ENCODE measurements around the gene RHBDD2.
"Not testable (repeated sequence)": the region's sequence is repeated elsewhere in the genome, so short reads cannot be mapped to it uniquely, and the experiment has no call there.

The RHBDD2 gene

DNA sequence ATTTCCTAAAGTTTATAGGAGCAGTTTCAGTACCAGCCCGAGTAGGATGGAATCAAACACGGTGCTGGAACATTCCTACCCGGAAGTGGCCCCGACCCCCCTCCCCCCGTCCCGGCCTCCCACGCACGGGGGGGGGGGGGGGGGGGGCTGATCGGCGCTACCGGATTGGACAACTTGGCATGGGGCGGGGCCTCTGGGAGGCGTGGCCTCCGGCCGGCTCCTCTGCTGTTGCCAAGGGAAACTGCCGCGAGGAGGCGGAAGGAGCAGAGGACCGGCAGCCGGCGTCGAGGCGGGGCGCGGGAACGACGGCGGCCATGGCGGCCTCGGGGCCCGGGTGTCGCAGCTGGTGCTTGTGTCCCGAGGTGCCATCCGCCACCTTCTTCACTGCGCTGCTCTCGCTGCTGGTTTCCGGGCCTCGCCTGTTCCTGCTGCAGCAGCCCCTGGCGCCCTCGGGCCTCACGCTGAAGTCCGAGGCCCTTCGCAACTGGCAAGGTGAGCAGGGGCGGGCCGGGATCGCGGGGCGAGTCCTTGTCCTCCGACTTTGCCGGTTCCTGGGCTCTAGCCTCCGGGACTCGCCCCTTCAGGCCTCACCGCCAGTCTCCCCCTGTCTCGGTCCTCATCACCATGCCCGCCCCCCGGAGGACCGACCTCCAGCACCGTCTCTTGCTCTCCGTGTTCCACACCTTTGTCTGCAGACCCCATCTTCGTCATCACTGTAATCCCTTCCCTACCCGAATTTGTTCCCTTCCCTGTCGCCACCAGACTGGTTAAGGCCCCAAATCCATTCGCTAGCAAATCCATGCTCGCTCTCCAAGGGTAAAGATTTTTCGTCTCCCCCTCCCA lies at the start of gene RHBDD2:
RHBDD2 (plus strand) TSS at position 266 of the 843 bp plus-strand sequence; CDS start at position 315, 49 bp downstream.
- no peaks in the 10 kb centered on the region for H3K27me3 Mint-ChIP-seq
- no peaks in the 10 kb centered on the region for H3K9me3 Mint-ChIP-seq

DNA sequence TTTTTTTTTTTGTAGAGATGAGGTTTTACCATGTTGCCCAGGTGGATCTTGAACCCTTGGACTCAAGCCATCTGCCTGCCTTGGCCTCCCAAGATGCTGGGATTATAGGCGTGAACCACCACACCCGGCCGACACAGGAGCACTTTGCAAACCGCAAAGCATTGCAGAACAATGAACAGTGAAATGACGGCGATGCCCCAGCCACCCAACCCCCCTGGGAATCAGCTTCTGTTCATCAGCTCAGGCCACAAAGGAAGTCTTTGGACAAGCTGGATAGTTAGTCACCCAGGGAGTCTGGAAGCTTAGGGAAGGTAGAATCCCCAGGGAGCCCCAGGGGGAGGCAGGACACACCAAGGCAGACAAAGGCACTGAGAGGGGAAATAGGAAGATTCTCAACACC lies 49.2 kb upstream of the RHBDD2 start:
- not testable (repeated sequence) for H3K27ac Mint-ChIP-seq, H3K4me1 Mint-ChIP-seq, ATAC-seq, H3K4me3 Mint-ChIP-seq, H3K9me3 Mint-ChIP-seq, H3K36me3 Mint-ChIP-seq
- H3K27me3 Mint-ChIP-seq = peaks cover 47% of the 10 kb centered on the region

More for the DNA sequence above, at the start of gene RHBDD2:
- peak; percentile 98 for ATAC-seq
- H3K4me3 Mint-ChIP-seq = peak within 1 kb of the TSS; percentile 97
- H3K4me1 Mint-ChIP-seq = peaks cover 40% of the 10 kb centered on the region
- peaks cover 17% of the 10 kb centered on the region for H3K36me3 Mint-ChIP-seq
- peak within 1 kb of the TSS; percentile 86 for H3K27ac Mint-ChIP-seq

DNA sequence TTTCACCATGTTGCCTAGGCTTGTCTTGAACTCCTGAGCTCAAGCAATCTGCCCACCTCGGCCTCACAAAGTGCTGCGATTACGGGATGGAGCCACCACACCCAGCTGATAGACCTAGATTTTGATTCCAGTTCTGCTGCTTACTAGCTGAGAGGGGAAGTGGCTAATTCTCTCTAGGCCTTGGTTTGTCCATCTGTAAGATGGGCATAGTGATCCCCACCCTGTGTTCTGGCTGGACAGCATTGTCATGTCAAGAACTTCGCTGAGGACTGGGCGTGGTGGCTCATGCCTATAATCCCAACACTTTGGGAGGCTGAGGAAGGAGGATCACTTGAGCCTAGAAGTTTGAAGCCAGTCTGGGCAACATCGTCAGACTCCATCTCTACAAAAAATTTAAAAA lies 47.9 kb upstream of the RHBDD2 start:
- H3K27me3 Mint-ChIP-seq = peaks cover 47% of the 10 kb centered on the region
- no peak for ATAC-seq
- H3K36me3 Mint-ChIP-seq = no peaks in the 10 kb centered on the region
- H3K4me3 Mint-ChIP-seq = no peak overlapping the region
- H3K27ac Mint-ChIP-seq = no peak overlapping the region
- H3K9me3 Mint-ChIP-seq = no peaks in the 10 kb centered on the region
- H3K4me1 Mint-ChIP-seq = peaks cover 6% of the 10 kb centered on the region

DNA sequence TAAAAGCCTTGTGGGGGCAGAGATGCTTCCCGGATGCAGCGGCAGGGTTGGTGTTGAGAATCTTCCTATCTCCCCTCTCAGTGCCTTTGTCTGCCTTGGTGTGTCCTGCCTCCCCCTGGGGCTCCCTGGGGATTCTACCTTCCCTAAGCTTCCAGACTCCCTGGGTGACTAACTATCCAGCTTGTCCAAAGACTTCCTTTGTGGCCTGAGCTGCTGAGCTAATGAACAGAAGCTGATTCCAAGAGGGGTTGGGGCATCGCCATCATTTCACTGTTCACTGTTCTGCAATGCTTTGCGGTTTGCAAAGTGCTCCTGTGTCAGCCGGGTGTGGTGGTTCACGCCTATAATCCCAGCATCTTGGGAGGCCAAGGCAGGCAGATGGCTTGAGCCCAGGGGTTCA lies 45.2 kb upstream of the RHBDD2 start:
- not testable (repeated sequence) for H3K36me3 Mint-ChIP-seq, H3K9me3 Mint-ChIP-seq, H3K4me1 Mint-ChIP-seq, ATAC-seq, H3K4me3 Mint-ChIP-seq, H3K27ac Mint-ChIP-seq
- H3K27me3 Mint-ChIP-seq = peaks cover 35% of the 10 kb centered on the region

DNA sequence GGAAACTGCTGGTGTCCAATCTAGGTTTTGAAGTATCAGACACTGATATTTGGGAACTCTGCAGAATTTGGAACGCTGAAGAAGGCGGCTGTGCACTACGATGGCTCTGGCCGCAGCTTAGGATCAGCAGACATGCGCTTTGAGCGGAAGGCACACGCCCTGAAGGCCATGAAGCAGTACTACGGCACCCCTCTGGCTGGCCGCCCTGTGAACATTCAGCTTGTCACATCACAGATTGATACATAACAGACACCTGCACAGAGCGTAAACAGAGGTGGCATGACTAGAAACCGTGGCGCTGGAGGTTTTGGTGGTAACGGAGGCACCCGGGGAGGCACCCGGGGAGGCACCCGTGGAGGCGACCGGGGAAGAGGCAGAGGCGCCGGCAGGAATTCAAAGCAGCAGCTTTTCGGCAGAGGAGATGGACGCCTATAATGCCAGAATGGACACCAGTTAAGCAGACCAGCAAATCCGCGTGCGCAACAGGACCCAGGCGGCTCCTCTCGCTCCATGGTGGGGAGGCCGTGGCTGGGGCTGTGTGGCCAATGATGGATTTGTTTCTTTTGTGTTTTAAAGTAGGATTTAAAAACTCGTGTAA lies 43.0 kb upstream of the RHBDD2 start:
- Mint-ChIP-seq H3K27me3 (peaks cover 23% of the 10 kb centered on the region), H3K36me3 (no peaks in the 10 kb centered on the region), H3K9me3 (no peaks in the 10 kb centered on the region), H3K27ac (no peak overlapping the region), H3K4me1 (no peaks in the 10 kb centered on the region), H3K4me3 (no peak overlapping the region)
- no peak for ATAC-seq

DNA sequence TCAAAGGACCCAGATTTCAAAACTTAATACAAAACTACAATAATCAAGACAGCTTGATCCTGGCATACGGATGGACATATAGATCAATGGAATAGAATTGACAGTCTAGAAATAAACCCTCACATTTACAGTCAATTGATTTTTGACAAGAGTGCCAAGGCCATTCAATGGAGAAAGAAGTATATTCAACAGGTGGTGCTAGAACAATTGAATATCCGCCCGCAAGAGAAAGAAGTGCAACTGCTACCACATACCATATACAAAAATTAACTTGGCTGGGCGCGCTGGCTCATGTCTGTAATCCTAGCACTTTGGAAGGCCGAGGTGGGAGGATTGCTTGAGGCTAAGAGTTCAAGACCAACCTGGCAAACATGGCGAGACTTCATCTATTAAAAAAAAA lies 42.0 kb upstream of the RHBDD2 start:
- Mint-ChIP-seq H3K4me1 (no peaks in the 10 kb centered on the region), H3K36me3 (no peaks in the 10 kb centered on the region), H3K9me3 (no peaks in the 10 kb centered on the region), H3K27ac (no peak overlapping the region), H3K4me3 (no peak overlapping the region), H3K27me3 (peaks cover 13% of the 10 kb centered on the region)
- ATAC-seq = no peak

DNA sequence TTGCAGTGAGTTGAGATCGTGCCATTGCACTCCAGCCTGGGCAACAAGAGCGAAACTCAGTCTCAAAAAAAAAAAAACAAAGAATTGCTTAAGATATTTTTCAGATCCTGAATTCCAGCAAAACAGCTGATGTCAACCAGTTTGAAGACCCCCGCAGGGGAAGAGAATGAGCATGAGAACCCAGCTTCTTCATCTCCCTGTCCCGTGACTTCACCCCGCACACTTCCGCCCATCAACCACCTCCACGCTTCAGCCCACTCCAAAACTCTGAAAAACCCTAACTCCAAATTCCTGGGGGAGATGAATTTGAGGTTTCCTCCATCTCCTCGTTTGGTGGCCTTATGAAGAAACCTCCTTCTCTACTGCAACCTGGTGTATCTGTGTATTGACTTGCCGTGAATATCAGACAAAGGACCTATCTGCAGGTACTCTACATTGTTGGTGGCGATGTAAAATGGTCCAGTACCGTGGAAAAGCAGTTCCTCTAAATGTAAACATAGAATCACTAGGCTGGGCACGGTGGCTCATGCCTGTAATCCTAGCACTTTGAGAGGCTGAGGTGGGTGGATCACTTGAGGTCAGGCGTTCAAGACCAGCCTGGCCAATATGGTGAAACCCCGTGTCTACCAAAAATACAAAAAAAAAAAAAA lies 40.4 kb upstream of the RHBDD2 start:
- not testable (repeated sequence) for H3K27ac Mint-ChIP-seq, H3K4me3 Mint-ChIP-seq, H3K9me3 Mint-ChIP-seq, H3K27me3 Mint-ChIP-seq, H3K36me3 Mint-ChIP-seq, ATAC-seq
- peaks cover 11% of the 10 kb centered on the region for H3K4me1 Mint-ChIP-seq

- H3K4me1 Mint-ChIP-seq = peaks cover 11% of the 10 kb centered on the region
- no peaks in the 10 kb centered on the region for H3K36me3 Mint-ChIP-seq
- H3K4me3 Mint-ChIP-seq = no peak overlapping the region
- H3K27me3 Mint-ChIP-seq = no peaks in the 10 kb centered on the region
- H3K9me3 Mint-ChIP-seq = no peaks in the 10 kb centered on the region
- no peak for ATAC-seq
- no peak overlapping the region for H3K27ac Mint-ChIP-seq
Measured at GRCh38 chr7:75840029-75840428, 38.8 kb upstream of the RHBDD2 start.

DNA sequence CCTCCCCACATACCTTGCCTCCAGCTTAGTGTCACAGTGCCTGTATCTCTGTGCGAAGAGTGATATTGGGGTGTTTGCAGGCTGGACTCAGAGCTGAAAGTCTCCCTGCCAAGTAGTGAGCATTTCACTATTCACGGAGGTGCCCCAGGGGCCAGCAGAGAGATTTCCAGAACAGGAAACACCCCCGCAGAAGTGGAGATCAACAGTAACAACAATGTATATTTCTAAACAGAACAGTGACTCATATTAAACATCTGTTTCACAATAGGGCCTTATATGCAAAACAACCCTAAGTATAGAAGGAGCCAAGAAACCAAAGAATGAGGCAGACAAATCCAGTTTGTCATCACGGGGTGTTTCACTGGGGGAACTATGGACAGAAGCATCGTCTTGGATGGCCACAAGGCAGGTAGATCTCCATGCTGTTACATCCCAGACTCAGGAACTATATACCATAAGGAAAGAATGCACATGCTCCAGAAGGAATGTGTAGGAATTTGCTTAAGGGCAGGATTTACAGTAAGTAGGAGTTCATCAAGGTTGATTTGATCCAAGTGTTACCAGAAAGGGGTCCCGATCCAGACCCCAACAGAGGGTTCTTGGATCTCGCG lies 35.9 kb upstream of the RHBDD2 start:
- no peaks in the 10 kb centered on the region for H3K36me3 Mint-ChIP-seq
- ATAC-seq = peak; percentile 71
- H3K4me3 Mint-ChIP-seq = no peak overlapping the region
- H3K9me3 Mint-ChIP-seq = no peaks in the 10 kb centered on the region
- H3K4me1 Mint-ChIP-seq = peaks cover 11% of the 10 kb centered on the region
- H3K27me3 Mint-ChIP-seq = no peaks in the 10 kb centered on the region
- H3K27ac Mint-ChIP-seq = peak overlapping the region; percentile 63

- Mint-ChIP-seq H3K4me3 (no peak overlapping the region), H3K27ac (no peak overlapping the region), H3K9me3 (no peaks in the 10 kb centered on the region), H3K4me1 (peaks cover 11% of the 10 kb centered on the region), H3K27me3 (no peaks in the 10 kb centered on the region), H3K36me3 (no peaks in the 10 kb centered on the region)
- ATAC-seq = no peak
Measured at GRCh38 chr7:75843613-75844116, 35.2 kb upstream of the RHBDD2 start.

DNA sequence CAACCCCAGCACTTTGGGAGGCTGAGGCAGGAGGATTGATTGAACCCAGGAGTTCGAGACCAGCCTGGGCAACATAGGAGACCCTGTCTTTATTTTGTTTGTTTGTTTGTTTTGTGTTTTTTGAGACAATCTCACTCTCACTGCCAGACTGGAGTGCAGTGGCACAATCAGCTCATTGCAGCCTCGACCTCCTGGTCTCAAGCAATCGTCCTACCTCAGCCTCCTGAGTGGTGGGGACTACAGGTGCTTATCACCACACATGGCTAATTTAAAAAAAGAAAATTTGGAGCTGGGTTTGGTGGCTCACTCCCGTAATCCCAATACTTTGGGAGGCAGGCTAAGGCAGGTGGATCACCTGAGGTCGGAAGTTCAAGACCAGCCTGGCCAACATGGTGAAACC lies 34.7 kb upstream of the RHBDD2 start:
- H3K27me3 Mint-ChIP-seq = no peaks in the 10 kb centered on the region
- H3K4me3 Mint-ChIP-seq = no peak overlapping the region
- peaks cover 11% of the 10 kb centered on the region for H3K4me1 Mint-ChIP-seq
- H3K27ac Mint-ChIP-seq = no peak overlapping the region
- ATAC-seq = no peak
- no peaks in the 10 kb centered on the region for H3K9me3 Mint-ChIP-seq
- H3K36me3 Mint-ChIP-seq = no peaks in the 10 kb centered on the region

GRCh38 chr7:75845132-75845531 lies 33.7 kb upstream of the RHBDD2 start:
- not testable (repeated sequence) for H3K27me3 Mint-ChIP-seq, ATAC-seq, H3K36me3 Mint-ChIP-seq, H3K4me3 Mint-ChIP-seq, H3K9me3 Mint-ChIP-seq, H3K27ac Mint-ChIP-seq
- H3K4me1 Mint-ChIP-seq = peaks cover 11% of the 10 kb centered on the region

GRCh38 chr7:75847707-75848106 lies 31.1 kb upstream of the RHBDD2 start:
- no peaks in the 10 kb centered on the region for H3K27me3 Mint-ChIP-seq
- H3K9me3 Mint-ChIP-seq = no peaks in the 10 kb centered on the region
- H3K4me1 Mint-ChIP-seq = peaks cover 7% of the 10 kb centered on the region
- no peak for ATAC-seq
- no peak overlapping the region for H3K4me3 Mint-ChIP-seq
- H3K36me3 Mint-ChIP-seq = no peaks in the 10 kb centered on the region
- H3K27ac Mint-ChIP-seq = no peak overlapping the region

DNA sequence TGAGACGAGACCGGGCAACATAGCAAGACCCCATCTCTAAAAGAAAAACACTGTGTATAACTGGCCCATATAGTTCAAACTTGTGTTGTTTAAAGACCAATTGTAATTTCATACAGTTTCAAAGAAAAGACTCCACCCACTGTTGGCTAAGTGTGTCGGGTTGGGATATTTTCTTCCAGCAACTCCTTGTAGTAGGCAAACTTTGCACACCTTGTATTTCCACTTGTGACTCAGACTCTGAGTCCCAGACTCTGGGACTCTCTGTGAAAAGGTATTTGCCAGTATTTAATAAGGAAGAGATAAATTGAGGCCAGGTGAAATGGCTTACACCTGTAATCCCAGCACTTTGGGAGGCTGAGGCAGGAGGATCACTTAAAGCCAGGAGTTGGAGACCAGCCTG lies 29.3 kb upstream of the RHBDD2 start:
- ATAC-seq = no peak
- no peaks in the 10 kb centered on the region for H3K36me3 Mint-ChIP-seq
- H3K9me3 Mint-ChIP-seq = no peaks in the 10 kb centered on the region
- H3K27ac Mint-ChIP-seq = no peak overlapping the region
- no peaks in the 10 kb centered on the region for H3K4me1 Mint-ChIP-seq
- H3K4me3 Mint-ChIP-seq = no peak overlapping the region
- H3K27me3 Mint-ChIP-seq = no peaks in the 10 kb centered on the region

DNA sequence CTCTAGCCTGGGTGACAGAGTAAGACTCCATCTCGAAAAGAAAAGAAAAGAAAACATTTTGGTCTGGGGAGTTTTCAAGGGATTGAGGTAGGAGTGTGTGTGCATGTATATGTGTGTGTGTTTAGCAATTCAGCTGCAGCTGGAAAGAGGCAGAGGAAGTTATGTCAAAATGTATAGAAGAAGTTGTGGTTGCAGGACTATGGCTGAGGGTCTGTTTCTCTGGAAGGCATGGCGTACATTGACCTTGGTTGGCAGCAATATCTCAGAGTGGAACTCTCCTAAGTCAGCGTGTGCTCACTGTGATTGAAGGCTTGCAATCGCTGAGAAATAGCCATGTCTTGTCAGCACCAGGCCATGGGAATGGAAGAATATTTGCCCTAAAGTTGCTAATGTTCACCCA lies 28.6 kb upstream of the RHBDD2 start:
- H3K27me3 Mint-ChIP-seq = no peaks in the 10 kb centered on the region

More for the DNA sequence above, 28.6 kb upstream of the RHBDD2 start:
- no peaks in the 10 kb centered on the region for H3K36me3 Mint-ChIP-seq
- H3K4me3 Mint-ChIP-seq = no peak overlapping the region
- no peak for ATAC-seq
- H3K27ac Mint-ChIP-seq = no peak overlapping the region
- H3K9me3 Mint-ChIP-seq = no peaks in the 10 kb centered on the region
- no peaks in the 10 kb centered on the region for H3K4me1 Mint-ChIP-seq
